ENCODE data around the gene DAGLB.

GRCh38 chr7:6448943-6449543 lies 1.3 kb upstream of the DAGLB start:
- TF ChIP-seq CTCF (conservative IDR thresholded peaks at IDR 0.05): no peak
- TF ChIP-seq ZFX (IDR thresholded peaks at IDR 0.05): no peak
